GM03348 (cell line): ENCODE data around the gene RHBDL1.
A peak's percentile ranks its signal among the peaks of the same experiment; 100 is the strongest.
"Not testable (repeated sequence)": the region's sequence is repeated elsewhere in the genome, so short reads cannot be mapped to it uniquely, and the experiment has no call there.

Experiments
- DNase-seq: peaks from one replicate; pipeline ENCODE4 v3.0.0; 2012; ENCODE audit warnings: low spot score

Gene RHBDL1

GRCh38 chr16:686459-687260, 11.2 kb downstream of the RHBDL1 start:
- no peak for DNase-seq

GRCh38 chr16:687499-687898, 12.0 kb downstream of the RHBDL1 start:
- no peak for DNase-seq

- no peak for DNase-seq
These were observed 13.9 kb downstream of the RHBDL1 start for GRCh38 chr16:689175-689897.

GRCh38 chr16:691242-691641, 15.8 kb downstream of the RHBDL1 start:
- DNase-seq = not testable (repeated sequence)

GRCh38 chr16:692356-693108, 17.1 kb downstream of the RHBDL1 start:
- no peak for DNase-seq

GRCh38 chr16:693364-693763, 17.9 kb downstream of the RHBDL1 start:
- no peak for DNase-seq

GRCh38 chr16:693766-694165, 18.3 kb downstream of the RHBDL1 start:
- DNase-seq = no peak

GRCh38 chr16:694187-694862, 18.9 kb downstream of the RHBDL1 start:
- no peak for DNase-seq

GRCh38 chr16:694863-695354, 19.4 kb downstream of the RHBDL1 start:
- DNase-seq = no peak

- no peak for DNase-seq
These were observed 20.1 kb downstream of the RHBDL1 start for GRCh38 chr16:695355-696089.

GRCh38 chr16:698911-699671, 23.6 kb downstream of the RHBDL1 start:
- DNase-seq = no peak

- peak; percentile 65 for DNase-seq
These were observed 25.5 kb downstream of the RHBDL1 start for GRCh38 chr16:700684-701584.

- no peak for DNase-seq
These were observed 26.9 kb downstream of the RHBDL1 start for GRCh38 chr16:702341-702740.

GRCh38 chr16:703406-703805, 27.9 kb downstream of the RHBDL1 start:
- no peak for DNase-seq

GRCh38 chr16:704047-704446, 28.6 kb downstream of the RHBDL1 start:
- no peak for DNase-seq

- no peak for DNase-seq
These were observed 29.3 kb downstream of the RHBDL1 start for GRCh38 chr16:704552-705380.

- DNase-seq = peak; percentile 46
These were observed 30.1 kb downstream of the RHBDL1 start, which contains the start of gene FBXL16 for GRCh38 chr16:705431-706188. Gene FBXL16, minus strand, starts transcription at chr16:705801. Its CDS starts 8,396 bp downstream, at chr16:697405.
